ENCODE data around the gene GABPB1. TPM values are rescaled to one million over a fixed set of nuclear protein-coding genes. Genes with fewer than 3 reads are reported as not detected.

Gene GABPB1
- total and polyA plus RNA-seq, 8 donors, result 4.1 to 94.6 (median 9.5) TPM

DNA sequence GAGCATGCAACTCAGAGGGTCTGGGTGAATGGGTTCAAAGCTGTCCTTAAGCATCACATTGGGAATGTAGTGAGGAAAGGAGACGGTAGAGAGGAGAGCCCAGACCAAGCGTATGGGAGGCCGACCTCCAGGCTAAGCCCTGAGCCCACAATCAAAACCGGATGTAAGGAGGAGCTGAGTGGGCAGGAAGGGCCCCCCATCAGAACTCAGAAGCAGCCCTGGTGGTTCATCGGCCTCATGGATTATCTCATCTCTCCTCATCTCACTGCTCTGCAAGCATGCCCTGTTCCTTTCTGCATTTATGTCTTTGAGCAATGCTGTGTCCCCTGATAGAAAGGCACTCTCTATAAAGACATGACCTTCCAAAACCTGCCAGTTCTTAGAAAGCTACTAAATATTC, 95.7 kb downstream of the GABPB1 start:
- H3K27ac ChIP-seq, result no peak overlapping the region
- no peak for TF ChIP-seq POLR2AphosphoS5 (IDR thresholded peaks at IDR 0.05)
- no peak for TF ChIP-seq CTCF (IDR thresholded peaks at IDR 0.05)
- no peak for TF ChIP-seq EP300 (IDR thresholded peaks at IDR 0.05)
- no peak for TF ChIP-seq POLR2A (IDR thresholded peaks at IDR 0.05)
- H3K36me3 ChIP-seq, result no peaks in the 10 kb centered on the region
- no peaks in the 10 kb centered on the region for H3K4me1 ChIP-seq
- no peak overlapping the region for H3K4me3 ChIP-seq
- WGBS, 5 donors, result 53 to 87% (median 81%) methylated on average over 5 of the region's 5 CpGs
- intact Hi-C loops (cut with DNase I; ENCODE audit: low total_unique reads), result no loop called here
- H3K27me3 ChIP-seq, result no peaks in the 10 kb centered on the region
- H3K9me3 ChIP-seq, result no peaks in the 10 kb centered on the region
- no peak for DNase-seq

- no peaks in the 10 kb centered on the region for H3K4me1 ChIP-seq
- DNase-seq, result no peak
- H3K27me3 ChIP-seq, result no peaks in the 10 kb centered on the region
- no peak overlapping the region for H3K4me3 ChIP-seq
- H3K9me3 ChIP-seq, result no peaks in the 10 kb centered on the region
- 71 to 83% (median 76%) methylated on average over 3 of the region's 3 CpGs for WGBS, 5 donors
- intact Hi-C loops (cut with DNase I; ENCODE audit: low total_unique reads), result no loop called here
- H3K27ac ChIP-seq, result no peak overlapping the region
- TF ChIP-seq POLR2AphosphoS5 (IDR thresholded peaks at IDR 0.05) (no peak), CTCF (IDR thresholded peaks at IDR 0.05) (no peak), POLR2A (IDR thresholded peaks at IDR 0.05) (no peak), EP300 (IDR thresholded peaks at IDR 0.05) (no peak)
- H3K36me3 ChIP-seq, result no peaks in the 10 kb centered on the region
Observed at GRCh38 chr15:50257924-50258323, 97.1 kb downstream of the GABPB1 start.

DNA sequence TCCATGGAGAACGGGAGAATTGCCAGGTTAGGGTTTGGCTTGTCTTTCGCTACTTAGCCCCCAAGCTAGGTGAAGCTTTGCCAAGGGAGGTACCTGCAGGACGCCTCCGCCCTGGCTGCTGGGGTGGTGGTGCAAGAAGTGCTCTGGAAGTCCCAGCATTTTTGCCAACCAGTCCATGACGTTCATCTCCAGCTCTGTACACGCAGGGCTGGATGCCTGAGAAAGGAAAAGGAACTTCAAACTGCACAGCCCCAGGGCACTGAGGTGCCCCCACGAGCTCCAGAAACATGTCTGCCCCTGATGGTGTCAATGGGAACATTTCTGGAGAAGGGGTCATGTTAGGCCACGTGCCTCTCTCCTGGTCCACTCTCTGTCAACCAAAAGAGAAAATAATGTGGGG, 97.7 kb downstream of the GABPB1 start:
- no peaks in the 10 kb centered on the region for H3K36me3 ChIP-seq
- no peak overlapping the region for H3K4me3 ChIP-seq
- no peaks in the 10 kb centered on the region for H3K9me3 ChIP-seq
- no peaks in the 10 kb centered on the region for H3K4me1 ChIP-seq
- intact Hi-C loops (cut with DNase I; ENCODE audit: low total_unique reads), result no loop called here
- TF ChIP-seq EP300 (IDR thresholded peaks at IDR 0.05), result no peak
- no peak for TF ChIP-seq POLR2AphosphoS5 (IDR thresholded peaks at IDR 0.05)
- TF ChIP-seq CTCF (IDR thresholded peaks at IDR 0.05), result no peak
- TF ChIP-seq POLR2A (IDR thresholded peaks at IDR 0.05), result no peak
- no peak overlapping the region for H3K27ac ChIP-seq
- 76 to 87% (median 80%) methylated on average over 8 of the region's 8 CpGs for WGBS, 5 donors
- no peak for DNase-seq
- no peaks in the 10 kb centered on the region for H3K27me3 ChIP-seq

- intact Hi-C loops (cut with DNase I; ENCODE audit: low total_unique reads), result no loop called here
- WGBS, 5 donors, result 45 to 54% (median 51%) methylated on average over 5 of the region's 5 CpGs
Observed at GRCh38 chr15:50256188-50257041, 98.6 kb downstream of the GABPB1 start.

More at GRCh38 chr15:50256188-50257041, 98.6 kb downstream of the GABPB1 start:
- Histone ChIP-seq H3K4me3 (no peak overlapping the region), H3K27me3 (no peaks in the 10 kb centered on the region), H3K27ac (no peak overlapping the region), H3K9me3 (no peaks in the 10 kb centered on the region), H3K36me3 (no peaks in the 10 kb centered on the region), H3K4me1 (no peaks in the 10 kb centered on the region)
- no peak for TF ChIP-seq EP300 (IDR thresholded peaks at IDR 0.05)
- no peak for TF ChIP-seq CTCF (IDR thresholded peaks at IDR 0.05)
- TF ChIP-seq POLR2A (IDR thresholded peaks at IDR 0.05), result no peak
- no peak for TF ChIP-seq POLR2AphosphoS5 (IDR thresholded peaks at IDR 0.05)
- no peak for DNase-seq

Data from stomach (tissue), 9 donors.